Retinal pigment epithelial cell (primary cell): ENCODE results near the gene SAP30L.

Source experiments
- DNase-seq: peaks from one replicate; pipeline ENCODE4 v3.0.0-alpha.2; 2010; ENCODE audit warnings: low read depth
- H3K4me3 ChIP-seq: 2 replicates; pipeline ENCODE4 v1.5.1; 2011; ENCODE audit warnings: mild to moderate bottlenecking, low read length, control low read depth, moderate library complexity
- TF ChIP-seq, protein P1 (sequence below): conservative IDR thresholded peaks from 2 replicates; pipeline ENCODE4 v1.5.1; 2011; ENCODE audit warnings: low read depth, low read length, control low read depth, inconsistent platforms

SAP30L gene

DNA sequence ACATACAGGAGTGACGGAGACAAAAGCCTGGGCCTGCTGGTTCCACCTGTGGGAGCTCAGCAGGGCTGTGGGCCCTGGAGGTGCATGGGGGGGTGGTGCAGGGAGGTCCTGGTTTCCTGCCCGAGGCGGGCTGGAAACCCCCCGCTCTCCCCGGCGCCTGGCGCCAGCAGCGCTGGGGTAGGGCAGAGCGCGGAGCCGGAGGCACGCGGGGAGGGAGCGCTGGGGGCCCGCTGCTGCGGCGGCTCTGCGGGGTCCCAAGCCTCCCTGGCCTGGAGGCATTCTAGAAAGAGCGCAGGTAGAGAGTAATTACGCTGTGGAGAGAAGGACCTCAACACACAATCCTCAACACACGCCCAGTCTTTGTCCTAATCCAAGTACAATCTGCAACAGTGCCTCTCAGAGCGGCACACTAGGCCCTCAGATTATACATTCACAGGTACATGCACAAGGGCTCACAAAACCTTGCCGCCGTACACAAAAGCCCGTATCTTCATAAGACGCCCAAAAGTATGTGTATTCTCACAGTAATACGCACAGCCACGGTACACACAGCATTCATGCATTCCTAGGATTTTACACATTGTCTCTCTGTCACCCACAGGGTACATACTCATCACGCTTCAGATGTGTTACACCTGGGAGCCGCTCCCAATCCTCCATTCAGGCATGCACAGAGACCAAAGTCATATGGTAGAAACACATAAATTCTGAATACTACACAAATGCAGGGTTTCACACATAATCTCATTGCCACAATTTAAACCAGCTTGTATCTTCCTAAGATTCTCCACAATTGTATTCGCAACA, 34.4 kb downstream of the SAP30L start:
- no peak for DNase-seq
- TF ChIP-seq, protein P1, sequence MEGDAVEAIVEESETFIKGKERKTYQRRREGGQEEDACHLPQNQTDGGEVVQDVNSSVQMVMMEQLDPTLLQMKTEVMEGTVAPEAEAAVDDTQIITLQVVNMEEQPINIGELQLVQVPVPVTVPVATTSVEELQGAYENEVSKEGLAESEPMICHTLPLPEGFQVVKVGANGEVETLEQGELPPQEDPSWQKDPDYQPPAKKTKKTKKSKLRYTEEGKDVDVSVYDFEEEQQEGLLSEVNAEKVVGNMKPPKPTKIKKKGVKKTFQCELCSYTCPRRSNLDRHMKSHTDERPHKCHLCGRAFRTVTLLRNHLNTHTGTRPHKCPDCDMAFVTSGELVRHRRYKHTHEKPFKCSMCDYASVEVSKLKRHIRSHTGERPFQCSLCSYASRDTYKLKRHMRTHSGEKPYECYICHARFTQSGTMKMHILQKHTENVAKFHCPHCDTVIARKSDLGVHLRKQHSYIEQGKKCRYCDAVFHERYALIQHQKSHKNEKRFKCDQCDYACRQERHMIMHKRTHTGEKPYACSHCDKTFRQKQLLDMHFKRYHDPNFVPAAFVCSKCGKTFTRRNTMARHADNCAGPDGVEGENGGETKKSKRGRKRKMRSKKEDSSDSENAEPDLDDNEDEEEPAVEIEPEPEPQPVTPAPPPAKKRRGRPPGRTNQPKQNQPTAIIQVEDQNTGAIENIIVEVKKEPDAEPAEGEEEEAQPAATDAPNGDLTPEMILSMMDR, result no peak
- H3K4me3 ChIP-seq, result no peak overlapping the region

DNA sequence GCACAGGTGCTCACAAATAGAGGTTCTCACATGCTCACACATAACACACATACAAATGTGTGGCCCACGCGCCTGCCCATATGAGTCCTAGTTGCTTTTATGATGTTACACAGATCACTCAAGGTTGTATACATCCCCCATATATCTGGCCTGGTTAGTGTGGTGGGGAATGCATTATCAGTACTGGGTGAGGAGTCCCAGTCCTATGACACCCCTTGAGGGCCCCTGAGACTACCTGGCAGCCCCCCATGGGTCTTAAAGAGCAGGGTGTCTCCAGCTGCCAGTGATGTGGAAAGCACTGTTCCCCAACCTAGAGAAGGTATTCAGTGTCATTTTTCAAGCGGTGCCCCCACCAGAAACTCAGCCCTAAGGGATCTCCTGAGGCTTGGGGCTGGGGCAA, 35.0 kb downstream of the SAP30L start:
- DNase-seq, result no peak
- H3K4me3 ChIP-seq, result no peak overlapping the region
- TF ChIP-seq, protein P1, result no peak

DNA sequence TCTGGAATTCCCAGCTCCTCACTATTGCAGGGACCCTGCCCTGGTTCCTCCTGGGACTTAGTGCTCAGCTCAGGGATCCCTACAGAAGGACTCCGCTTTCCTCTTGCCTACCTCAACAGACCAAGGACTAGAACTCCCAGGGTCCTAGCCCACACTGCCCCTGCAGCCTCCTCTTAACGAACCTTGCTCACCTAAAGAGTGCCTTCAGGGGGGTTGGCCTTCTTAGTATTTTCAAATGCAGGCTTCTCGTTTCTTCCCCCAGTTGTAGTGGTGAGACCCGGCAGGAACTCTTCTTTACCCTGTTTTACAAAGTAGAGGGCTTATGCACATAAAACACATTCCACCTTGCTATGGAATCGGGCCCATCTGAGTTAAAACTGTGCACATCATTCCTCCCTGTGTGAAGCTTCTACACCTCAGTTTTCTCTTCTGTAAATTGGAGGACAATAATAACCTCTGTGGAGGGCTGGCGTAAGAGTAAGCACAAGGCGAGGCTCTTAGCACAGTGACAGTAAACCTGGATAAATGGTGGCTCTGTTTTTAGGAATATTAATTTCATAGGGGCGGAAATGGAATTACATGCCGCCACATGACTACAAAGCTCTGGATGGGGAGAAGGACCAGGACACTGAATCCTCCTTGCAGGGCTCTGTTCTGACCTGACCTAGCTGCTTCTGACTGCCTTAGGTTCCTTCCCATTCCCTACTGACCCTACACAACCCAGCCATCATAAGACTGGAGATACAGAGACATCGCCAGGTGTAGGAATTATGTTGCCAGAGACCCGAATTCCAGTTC, 36.0 kb downstream of the SAP30L start:
- DNase-seq, result no peak
- TF ChIP-seq, protein P1, result no peak
- no peak overlapping the region for H3K4me3 ChIP-seq

DNA sequence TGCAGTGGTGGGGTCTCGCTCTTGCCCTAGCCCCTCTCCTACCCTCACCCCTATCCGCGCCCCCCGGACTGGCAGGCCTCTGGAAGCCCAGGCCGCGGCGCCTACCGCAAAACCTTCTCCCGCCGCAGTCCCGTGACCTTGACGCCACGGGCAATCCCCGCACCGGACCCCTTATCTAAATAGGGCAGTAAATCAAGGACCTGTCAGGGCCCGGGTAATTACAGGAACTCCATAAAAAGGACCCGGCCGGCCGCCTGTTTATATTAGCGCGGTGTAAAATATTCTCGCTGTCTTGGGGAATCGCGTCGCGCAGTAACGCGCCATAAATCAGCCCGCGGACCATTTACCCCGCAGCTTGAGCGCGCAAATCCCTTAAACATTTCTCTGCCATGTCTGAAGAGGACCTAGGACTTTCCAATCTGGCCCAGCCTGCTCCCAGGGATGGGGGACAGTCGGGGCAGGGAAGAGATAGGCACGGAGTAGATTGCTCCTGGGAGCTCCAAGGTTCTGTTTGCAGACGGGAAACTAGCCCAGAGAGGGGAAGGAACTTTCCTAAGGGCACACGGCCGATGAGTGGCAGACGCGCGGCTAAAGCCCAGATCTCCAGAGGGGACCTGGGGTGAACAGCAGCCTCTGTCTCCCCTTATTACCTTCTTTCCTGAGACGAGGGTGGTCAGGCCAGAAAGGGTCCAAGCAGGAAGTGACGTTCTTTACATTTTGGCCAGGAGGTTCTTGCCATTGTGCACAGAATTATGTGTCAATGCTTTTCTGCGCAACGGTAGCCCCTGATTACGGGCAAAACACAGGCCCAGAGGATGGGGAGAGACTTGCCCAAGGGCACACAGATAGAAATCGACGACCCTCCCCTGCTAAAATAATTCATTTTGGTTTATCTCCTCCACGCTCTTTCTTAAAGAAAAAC, 37.0 kb downstream of the SAP30L start:
- DNase-seq, result no peak
- TF ChIP-seq, protein P1, result no peak
- no peak overlapping the region for H3K4me3 ChIP-seq

DNA sequence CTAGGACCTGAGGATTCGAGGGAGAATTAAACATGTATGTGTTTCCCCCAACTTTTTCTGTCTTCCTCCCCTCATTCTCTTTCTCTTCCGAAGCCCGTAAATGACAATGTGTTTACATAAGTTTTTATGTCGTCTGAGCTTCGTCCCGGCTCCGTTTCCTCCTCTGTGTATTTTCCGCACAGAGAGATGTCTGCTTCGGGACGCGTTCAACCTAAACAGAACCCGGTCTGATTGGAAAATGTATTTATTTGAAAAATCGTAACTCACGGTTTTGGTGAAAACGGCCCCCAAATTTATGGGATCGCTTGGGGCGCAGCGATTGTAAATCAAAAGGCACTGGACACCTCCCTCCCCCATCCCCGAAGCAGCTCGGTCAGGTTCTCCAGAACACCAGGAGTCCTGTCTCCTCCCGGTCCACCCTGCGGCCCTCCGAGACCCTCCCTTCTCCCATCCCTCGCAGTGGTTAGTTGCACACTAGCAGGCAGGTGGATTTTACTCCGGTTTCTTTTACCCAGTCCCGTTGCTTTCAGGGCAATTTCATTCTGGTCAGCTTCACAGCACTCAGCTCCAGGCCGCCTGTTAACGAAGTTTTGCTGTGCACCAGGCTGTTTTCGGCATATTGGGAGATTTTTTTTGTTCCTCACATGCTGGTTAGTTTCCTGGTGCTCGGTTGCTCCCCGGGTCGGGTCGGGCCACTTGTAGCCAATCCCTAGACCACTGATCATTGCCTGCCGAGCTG, 38.0 kb downstream of the SAP30L start:
- DNase-seq, result no peak
- no peak overlapping the region for H3K4me3 ChIP-seq
- TF ChIP-seq, protein P1, result no peak

DNA sequence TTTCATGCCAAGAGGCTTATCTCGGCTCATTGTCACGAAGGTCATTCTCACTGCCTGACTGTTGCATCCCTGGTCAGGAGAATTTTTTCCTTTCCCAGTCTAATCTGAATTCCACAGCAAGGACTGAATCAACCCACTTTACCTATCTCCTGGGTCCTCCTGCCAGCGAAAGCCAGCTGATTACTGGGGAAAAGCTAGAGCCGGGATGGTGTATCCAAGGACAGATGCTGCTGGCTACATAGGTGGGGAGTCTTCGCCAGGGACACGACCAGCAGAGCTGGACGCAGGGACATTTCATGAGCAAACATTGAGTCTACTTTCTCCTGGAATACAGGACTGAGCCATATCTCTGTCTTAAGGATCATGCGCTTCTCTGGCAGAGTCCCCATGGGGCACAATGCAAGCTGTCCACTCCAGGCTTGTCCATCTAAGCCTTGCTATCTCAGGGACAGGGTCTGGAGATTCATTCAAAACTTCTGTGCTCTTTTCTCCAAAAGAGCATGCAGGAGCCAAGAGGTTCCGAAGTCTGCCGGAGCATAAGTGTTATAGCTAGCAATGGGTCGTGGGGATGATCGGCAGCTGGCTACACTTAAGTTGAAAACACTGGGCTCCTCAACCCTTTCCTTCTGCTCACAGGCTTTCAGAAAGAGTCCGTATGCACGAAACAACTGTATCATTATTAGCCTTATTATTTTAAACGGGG, 38.7 kb downstream of the SAP30L start:
- TF ChIP-seq, protein P1, result no peak
- no peak overlapping the region for H3K4me3 ChIP-seq

More for the DNA sequence above, 38.7 kb downstream of the SAP30L start:
- no peak for DNase-seq
